Stimulated activated CD8-positive, alpha-beta memory T cell treated with anti-CD3 and anti-CD28 coated beads, Interleukin-7, amount 100 ng/mL, for 24 hours (primary cell): Measurements from ENCODE around the gene HOTAIR.

Experiments
- DNase-seq: peaks from one replicate; pipeline ENCODE4 v3.0.0-alpha.2; 2020; ENCODE audit warnings: low read depth

The HOTAIR gene

DNA sequence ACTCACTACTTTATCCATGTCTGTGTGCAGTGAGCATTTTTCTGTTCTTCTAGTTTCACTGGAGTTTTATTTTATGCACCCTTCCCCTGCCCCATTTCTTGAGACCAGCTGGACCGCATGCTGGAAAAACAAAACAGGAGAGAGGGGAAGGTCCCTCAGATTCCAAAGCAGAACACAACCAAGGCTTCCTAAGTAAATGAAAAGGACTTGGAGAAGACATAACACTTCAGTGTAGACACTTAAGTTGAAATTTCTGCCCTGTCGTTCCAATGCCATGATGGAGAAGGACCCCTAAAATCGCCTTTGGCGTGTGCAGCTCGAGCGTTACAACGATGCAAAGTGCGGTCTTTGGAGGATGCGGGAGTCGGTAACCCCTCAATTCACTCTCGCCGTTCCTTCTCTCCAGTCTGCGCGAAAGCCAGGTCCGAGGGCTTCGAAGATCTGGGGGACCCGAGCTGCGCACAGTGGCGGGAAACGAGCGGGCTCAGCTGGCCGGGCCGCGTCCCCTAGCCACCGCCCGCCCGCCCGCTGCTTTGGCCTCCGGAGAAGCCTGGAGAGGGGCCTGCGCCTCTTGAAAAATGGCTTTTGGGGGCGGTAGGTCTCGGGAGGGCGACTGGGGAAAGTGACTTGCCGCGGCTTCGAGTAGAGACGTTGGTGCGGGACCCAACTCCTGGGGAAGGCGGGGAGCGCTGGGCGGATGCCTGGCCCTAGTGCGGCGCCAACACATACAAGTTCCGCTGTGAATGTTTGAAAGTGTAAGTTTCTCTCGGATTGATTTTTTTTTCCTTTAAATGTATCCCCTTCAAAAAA lies 47.3 kb downstream of the HOTAIR start:
- DNase-seq, result no peak

DNA sequence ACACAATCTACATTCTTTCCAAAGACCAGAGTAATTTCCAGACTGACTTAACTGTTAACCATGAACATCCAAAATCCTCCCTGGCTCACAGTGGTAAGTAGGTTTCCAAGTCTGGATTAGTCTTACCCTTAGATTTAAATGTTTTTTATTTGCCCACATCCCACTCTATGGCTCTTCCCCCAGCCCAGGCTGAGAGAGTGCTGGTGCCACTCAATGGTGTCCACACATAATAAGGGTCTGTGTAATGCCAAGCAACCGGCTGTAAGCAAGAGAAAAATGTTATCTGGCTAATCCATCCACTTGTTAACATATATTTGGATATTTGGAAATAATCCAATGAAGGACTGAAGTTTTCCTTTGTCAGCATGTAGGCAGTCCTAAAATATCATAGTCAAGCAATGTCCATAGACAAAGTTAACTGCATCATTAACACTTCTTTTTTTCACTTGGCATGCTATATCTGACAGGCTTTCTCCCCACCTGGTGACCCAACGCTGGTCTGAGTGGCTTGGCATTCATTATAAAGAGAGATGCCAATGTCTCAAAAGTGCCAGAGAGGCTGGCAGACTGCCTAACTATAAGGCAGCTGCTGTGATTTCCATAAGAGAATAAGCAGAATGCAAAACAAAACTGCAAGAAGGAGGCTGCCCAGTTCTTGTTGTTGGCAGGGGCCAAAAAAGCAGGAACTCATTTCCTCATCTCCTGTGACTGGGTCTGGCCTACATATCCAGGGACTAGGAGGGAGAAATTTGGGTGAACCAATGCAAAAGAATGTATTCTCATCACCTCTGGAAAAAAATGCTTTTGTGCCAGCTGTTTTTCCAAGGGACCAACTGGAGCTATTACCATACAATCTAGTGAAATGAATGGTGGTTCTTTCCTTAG lies 50.0 kb downstream of the HOTAIR start:
- DNase-seq, result no peak

DNA sequence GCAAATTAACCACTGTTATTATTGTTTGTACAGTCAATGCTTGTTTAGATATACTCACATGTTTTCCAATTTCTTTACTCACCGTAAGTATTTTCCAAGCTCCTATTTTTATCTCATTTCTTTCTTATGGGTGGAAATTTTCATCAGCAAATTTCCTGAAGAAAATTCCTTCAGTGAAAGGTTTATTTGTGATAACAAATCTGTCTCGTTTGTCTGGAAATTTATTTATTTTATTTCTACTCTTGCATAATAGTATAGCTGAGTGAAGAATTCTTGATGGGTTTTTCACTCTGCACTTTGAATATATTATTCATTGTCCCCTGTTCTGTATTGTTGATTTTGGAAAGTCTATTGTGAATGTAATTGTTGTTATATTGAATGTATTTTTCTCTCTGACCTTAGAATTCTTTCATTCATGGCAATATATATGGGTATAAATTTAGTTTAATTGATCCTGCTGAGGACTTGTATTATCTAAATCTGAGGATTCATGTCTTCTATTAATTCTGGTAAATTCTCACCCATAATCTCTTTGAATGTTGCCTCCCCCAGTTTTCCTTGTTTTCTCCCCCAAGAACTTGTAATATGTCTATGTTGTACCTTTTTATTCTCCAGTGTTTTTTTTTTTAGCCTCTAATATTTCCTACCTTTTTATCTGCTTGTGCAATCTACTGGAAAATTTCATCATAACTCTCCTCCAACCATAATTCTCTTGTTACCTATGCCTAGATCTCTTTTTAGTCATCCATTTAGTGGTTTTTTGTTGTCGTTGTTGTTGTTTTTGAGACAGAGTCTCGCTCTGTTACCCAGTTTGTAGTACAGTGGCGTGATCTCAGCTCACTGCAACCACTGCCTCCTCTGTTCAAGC lies 57.7 kb downstream of the HOTAIR start:
- DNase-seq, result no peak
